Body of pancreas (tissue), 4 donors: ENCODE results near the gene ANOS1.

Experiments used
- POLR2A ChIP-seq, 3 donors: fragments of 450-650 bp; IDR thresholded peaks; one replicate each; pipeline ENCODE4 v1.6.1; 2016; ENCODE audit warnings: antibody characterized with exemption in 3 of 3, mild to moderate bottlenecking in 2 of 3
- TF ChIP-seq, protein P1 (sequence below), 7 experiments: fragments of 450-650 bp in 4 of 7; fragments of 200-600 bp in 3 of 7; sonication (generic) in 3 of 7; IDR thresholded peaks; one replicate each; pipeline ENCODE4 v1.5.1; 2016 to 2019; ENCODE audit warnings: antibody characterized with exemption in 7 of 7

DNA sequence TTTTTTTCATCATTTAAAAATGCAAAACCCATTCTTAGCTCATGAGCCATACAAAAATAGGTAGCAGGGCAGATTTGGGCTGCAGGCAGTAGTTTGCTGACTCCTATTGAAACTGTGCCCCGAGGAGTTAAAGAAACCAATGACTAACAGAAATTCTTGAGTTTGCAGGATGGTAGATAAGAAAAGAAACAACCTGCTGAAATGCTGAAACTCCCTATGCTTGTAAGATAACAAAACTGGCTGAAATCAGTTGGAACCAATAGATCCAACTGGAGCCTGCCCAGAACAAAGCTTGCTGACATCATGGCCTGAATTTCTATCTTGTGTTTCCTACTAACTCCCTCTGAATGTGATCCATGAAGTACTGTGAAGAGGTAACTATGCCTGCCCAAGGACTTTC lies 68.6 kb downstream of the ANOS1 start:
- TF ChIP-seq, protein P1, sequence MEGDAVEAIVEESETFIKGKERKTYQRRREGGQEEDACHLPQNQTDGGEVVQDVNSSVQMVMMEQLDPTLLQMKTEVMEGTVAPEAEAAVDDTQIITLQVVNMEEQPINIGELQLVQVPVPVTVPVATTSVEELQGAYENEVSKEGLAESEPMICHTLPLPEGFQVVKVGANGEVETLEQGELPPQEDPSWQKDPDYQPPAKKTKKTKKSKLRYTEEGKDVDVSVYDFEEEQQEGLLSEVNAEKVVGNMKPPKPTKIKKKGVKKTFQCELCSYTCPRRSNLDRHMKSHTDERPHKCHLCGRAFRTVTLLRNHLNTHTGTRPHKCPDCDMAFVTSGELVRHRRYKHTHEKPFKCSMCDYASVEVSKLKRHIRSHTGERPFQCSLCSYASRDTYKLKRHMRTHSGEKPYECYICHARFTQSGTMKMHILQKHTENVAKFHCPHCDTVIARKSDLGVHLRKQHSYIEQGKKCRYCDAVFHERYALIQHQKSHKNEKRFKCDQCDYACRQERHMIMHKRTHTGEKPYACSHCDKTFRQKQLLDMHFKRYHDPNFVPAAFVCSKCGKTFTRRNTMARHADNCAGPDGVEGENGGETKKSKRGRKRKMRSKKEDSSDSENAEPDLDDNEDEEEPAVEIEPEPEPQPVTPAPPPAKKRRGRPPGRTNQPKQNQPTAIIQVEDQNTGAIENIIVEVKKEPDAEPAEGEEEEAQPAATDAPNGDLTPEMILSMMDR (IDR thresholded peaks at IDR 0.05): no peak
- no peak for TF ChIP-seq POLR2A (IDR thresholded peaks at IDR 0.05)
